HG03575 (cell line): ENCODE measurements around the gene PREX1.
"Not testable (repeated sequence)": the region's sequence is repeated elsewhere in the genome, so short reads cannot be mapped to it uniquely, and the experiment has no call there.

Source experiments
- ATAC-seq: cut with Tn5 transposase; IDR thresholded peaks from one replicate; pipeline ENCODE4 v1.9.1; 2021; ENCODE audit not compliant: unreplicated experiment, insufficient number of reproducible peaks, low FRiP score; ENCODE audit errors: extremely low read depth

PREX1 gene

DNA sequence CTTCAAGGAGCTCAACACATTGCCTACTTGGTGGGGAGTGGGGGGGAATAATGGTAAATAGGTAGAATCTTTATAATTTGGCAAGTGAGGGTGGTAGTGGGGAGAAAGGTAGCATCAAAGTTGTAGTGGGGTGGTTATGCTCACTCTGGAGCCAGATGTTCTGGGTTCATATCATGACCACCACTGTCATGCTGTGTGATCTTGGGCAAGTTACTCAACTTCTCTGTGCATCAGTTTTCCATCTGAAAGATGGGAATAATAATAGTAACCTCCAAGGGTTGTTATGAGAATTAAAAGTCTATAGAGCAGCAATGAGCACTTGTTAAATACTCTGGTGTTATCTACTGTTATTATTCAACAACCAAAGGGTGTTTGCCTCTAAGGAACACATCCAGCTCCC, 22.0 kb upstream of the PREX1 start:
- ATAC-seq = no peak

DNA sequence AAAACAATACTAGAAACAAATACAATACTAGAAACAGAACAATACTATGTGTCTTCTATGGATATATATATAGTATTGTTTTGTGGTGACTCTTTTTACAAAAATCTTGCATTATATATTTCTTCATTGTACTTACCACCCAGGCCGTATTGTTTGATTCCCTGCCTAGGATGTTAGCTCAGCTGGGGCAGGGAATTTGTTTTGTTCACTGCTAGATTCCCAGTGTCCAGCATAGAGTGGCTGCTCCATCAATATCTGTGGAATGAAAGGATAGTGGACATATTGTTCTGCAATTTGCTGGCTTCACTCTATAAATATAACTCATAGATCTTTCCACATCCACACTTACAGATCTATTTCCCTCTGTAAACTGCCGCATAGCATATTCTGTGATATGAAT, 21.5 kb upstream of the PREX1 start:
- no peak for ATAC-seq

DNA sequence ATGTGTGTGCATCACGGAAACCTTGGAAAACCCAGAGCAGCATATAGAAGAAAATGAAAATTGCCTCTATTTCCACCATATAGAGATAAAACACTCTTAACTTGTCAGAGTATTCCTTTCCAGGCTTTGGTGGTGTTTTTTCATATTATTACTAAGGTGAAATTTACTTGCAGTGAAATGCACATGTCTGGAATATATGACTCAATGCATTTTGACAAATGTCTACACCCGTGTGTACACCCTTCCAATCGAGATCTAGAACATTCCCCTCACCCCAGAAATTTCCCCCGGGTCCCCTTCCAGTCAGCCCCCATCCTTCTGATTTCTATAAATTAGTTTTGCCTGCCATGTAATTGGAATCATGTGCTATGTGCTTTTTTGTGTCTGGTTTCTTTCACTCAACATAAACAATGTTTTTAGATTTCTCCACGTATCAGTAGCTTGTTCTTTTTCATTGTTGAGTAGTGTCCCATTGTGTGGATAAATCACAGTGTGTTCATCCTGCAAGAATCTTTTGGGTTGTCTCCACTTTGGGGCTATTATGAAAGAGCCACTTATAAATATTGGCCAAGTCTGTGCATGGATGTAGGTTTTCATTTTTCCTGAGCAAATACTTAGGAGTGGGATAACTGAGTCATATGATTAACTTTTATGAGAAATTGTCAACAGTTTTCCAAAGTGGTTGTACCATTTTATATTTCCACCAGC, 19.9 kb upstream of the PREX1 start:
- ATAC-seq = no peak

DNA sequence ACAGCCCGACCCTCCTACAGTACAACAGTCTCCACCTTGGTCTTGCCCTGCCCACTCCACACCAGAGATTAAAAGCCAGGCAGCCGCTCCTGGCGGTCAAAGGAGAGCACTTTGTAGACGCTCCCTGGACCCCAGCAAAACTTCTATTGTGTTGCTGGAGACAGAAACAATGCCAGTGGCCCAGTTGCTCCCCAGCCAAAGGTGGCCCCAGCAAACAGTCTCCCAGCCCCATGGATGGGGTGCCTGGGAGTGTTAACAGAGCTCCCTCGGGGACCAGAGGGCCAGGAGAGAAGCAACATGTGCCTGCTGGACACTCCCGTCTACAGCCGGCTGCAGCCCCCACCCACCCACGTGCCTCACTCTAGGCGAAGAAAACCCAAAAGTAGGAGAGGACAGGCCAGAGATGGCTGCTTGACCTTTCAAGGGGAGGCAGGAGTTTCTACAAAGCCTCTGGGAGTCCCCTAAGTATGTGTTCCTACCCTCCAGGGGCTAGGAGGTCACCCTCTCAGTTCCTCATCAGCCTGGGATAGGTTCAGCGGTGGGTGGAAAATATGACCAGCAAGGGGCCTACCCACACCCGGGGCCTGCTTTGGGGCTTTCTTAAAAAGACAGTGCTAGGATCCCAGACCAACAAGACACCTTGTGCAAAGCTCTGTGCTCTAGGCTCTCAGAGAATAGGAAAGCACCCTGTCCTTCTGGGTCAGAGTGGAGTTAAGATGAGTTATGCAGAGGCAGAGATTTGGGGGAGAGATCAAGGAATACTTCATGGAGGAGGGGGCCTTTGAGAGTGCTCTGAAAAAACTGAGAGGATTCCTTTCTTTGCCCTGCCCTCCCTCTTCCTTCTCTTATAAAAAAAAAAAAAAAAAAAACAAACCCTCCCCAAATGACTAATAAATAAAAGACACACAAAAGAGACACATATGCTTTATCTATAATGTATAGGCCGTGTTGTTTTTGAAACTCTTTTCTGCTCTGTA, 19.0 kb upstream of the PREX1 start:
- peak; percentile 55 for ATAC-seq

DNA sequence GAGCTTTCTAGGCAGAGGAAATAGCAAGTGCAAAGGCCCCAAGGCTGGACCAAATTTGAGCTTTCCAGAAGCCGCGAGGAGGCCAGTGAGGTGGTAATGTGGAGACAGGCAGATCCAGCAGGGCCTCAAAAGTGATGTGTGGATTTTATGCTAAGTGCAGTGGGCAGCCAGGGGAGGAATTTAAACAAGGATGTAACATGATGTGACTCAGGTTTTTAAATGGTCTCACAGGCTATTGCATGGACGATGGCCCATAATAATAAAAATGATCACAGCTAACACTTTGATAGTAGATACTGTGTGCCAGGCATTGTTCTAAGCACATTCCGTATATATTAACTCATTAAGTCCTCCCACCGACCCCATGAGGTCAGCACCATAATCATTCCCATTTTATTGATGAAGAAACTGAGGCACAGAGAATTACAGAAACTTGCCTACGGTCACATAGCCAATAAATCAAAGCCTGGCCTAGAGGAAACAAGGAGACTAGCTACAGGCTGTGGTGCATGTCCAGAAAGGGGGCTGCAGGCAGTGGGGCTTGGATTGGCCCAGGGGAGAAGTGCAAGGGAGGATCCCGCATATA, 18.0 kb upstream of the PREX1 start:
- no peak for ATAC-seq

DNA sequence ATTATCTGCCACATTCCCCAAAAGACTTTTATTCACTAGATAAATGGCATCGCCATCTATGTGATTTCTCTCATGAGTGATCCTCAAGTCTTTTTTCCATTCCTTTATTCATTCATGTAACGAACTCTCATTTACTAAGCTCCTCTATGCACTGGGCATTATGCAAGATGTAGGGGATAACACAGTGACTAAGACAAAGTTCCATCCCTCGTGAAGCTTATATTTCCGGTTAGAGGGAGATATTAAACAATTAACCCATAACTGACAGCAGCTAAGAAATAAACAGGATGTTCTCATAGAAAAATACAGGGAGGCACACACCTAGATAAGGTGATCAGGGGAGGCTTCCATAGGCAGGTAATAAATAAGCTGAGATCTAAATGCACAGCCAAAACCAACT, 17.2 kb upstream of the PREX1 start:
- ATAC-seq = no peak

DNA sequence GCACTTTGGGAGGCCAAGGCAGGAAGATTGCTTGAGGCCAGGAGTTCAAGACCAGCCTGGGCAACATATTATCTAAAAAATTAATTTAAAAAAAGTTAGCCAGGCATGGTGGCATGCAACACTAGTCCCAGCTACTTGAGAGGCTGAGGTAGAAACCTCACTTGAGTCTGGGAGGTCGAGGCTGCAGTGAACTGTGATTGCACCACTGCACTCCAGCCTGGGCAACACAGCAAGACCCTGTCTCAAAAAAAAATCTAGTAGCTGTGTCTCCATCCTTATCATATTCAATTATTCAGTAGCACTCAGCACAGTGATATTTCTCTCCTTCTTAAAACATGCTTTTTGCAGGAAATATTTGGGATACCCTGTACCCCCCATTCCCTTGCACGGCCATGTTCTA, 16.1 kb upstream of the PREX1 start:
- not testable (repeated sequence) for ATAC-seq

DNA sequence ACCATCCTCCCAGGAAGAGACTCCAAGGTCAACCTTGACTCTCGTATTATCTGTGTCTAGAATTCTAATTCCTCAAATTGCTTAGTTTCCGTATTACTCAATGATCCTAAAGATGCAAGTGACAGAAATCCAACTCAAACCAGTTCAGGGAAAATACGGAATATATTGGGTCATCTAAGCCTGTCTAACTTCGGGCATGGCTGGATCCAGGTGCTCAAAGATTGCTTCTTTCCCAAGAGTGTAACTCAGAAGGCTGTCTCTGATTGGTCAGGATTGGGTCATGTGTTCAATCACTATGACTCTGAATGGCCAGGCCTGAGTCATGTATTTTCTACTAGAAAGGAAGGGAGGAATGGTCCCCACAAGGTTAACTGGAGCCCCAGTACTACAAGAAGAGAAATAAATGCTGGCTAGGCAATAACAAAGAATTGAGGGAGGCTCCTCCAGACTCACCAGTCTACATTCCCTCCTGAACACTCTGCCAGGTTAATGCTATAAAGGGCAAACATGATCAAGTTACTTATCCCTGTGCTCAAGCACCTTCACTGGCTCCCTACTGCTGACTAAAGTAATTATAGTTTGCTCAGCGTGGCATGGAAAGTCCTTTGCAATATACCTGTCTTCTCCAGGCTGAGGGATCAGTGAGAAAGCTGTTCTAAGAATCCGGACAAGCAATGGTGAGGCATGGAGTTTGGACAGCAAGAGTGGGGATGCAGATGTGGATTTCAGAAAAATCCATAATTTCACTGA, 15.4 kb upstream of the PREX1 start:
- ATAC-seq = no peak

DNA sequence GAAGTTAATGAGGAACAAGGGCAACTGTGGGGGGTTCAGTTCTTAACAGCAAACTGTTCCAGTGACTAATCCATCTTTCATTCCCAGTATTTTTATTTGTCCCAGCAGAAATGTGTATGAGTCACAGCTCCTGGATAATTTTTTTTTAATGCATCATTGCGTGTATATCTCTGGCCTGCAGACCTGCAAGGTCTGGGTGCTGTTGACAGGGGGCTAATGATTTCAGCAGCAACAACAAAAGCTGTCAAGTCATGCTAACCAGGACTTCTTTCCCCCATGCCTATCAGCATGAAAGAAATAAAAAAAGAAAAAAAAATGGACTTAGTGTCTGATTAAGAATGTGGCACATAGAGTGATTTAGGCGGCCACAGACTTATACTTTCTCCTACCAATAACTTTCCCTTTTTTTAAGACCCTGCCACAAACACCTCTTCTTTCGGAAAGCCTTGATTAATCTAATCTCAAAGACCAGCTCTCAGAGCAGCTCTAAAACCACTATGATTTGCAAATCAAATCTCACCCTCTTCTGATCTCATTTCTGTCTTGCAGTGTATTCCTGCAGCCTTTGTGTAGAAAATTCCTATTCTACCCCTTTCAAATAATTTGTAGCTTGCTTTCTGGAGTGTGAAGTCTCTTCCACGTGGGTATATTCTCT, 14.2 kb upstream of the PREX1 start:
- no peak for ATAC-seq

DNA sequence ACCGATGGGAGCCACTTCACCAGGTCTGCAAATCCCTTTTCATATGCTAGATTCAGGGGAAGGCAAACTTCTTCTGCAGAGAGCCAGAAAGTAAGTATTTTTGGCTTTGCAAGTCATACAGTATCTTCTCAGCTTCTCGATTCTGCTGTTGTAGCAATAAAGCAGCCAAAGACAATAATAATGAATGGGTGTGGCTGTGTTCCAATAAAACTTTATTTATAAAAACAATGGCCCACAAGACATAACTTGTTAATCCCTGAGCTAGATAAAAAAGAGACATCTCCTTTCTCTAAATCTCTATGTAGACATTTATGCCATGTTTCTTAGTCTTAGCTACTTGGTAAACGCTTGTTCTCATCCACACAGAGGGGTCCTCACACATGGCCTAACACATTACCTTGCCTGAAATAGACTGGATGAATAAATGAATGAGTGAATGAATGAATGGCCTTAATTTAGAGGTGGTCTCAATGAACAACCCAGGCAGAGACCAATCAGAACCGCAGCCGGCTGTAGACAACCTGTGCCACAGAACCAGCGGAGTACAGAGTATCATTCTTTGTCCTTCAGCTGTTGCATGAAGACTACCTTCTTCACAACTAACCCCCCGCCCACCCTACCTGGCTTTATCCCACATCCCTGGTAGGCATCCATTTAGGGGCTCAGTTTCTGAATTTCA, 13.5 kb upstream of the PREX1 start:
- ATAC-seq = no peak

DNA sequence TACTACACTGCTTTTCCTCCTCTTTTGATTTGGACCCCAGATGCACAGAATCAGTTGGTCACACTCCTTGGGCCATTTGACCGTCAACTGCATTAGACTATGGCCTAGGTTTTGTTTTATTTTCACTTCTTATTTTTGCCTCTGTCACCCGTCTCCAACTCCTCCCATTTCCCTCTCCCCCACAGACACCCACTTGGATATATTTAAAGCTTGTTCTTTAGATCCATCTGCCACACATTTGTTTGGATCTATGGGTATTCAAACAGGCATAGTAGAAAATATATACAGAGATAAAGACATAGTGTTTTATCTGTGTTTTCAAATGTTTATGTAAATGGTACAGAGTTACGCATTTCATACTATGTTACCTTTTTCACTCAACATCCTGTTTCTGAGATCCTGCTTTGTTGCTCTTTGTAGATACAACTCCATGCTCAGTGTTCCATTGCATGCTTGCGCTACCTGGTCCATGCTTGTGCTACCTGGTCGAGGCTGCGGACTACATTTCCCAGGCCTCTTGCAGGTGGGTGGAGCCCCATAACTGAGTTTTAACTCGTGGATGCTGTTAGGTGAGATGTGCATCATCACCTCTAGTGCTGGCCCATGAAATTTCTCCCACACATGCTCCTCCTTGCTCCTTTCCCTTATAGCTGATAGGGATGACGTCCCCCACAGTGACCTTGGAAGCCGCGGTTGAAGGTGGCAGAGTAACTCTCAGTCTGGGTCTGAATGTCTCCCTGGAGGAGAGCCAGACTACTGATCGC, 11.5 kb upstream of the PREX1 start:
- ATAC-seq = no peak

DNA sequence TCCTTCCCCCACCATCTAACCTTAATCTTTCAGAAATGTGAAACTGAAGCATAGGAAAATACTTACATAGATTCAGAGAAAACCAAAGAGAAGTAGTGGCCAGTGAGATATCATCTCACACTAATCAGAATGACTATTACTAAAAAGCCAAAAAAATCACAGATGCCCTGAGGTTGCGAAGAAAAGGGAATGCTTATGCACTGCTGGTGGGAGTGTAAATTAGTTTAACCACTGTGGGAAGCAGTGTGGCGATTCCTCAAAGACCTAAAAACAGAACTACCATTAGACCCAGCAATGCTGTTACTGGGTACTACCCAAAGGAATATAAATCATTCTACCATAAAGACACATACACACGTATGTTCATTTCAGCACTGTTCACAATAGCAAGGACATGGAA, 9.2 kb upstream of the PREX1 start:
- no peak for ATAC-seq

DNA sequence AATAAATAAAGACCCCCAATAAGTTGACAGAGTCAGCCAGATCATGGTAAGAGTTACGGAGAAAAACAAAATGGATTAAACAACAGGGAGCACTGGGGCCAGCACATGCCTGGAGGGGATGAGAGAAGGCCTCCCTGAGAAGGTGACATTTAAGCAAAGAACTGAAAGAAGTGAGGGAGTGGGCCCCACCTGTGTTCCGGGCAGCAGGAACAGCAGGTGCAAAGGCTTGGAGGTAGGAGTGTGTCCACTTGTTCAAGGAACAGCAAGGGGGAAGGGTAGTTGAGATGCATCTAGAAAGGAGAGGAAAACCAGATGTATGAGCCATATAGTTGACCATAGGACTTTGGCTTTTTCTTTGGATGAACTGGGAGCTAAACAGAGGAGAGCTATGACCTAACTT, 7.6 kb upstream of the PREX1 start:
- ATAC-seq = no peak

DNA sequence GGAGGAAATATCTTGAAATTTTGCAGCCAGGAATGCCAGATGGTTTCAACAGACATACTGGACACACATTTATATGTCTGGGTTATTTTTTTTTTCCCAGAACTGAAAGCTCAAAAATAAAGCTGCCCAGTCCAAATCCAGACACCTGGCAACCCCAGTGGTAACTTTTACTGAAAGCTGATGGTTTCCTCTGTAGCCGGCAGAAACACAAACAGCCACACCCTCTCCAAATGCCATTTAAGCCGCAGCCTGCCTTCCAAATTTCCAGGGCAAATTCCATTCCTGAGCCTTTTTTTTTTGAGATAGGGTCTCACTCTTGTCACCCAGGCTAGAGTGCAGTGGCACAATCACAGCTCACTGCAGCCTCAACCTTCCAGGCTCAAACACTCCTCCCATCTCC, 6.5 kb upstream of the PREX1 start:
- no peak for ATAC-seq

DNA sequence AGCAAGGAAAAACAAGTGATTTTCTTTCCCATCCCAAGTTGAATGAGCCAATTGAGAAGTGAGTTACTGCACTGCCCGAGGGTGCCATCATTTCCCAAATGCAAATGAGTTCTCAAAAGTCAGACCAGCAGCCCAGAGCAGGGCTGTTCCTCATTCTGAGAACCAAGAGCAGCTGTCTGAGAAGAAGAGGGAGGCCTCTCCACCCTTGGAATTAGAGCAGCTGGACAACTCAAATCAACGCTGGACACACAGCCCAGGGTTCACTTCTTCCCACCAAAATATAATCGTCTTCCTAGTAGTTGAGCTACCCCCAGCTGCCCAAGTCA, 4.6 kb upstream of the PREX1 start:
- ATAC-seq = no peak

DNA sequence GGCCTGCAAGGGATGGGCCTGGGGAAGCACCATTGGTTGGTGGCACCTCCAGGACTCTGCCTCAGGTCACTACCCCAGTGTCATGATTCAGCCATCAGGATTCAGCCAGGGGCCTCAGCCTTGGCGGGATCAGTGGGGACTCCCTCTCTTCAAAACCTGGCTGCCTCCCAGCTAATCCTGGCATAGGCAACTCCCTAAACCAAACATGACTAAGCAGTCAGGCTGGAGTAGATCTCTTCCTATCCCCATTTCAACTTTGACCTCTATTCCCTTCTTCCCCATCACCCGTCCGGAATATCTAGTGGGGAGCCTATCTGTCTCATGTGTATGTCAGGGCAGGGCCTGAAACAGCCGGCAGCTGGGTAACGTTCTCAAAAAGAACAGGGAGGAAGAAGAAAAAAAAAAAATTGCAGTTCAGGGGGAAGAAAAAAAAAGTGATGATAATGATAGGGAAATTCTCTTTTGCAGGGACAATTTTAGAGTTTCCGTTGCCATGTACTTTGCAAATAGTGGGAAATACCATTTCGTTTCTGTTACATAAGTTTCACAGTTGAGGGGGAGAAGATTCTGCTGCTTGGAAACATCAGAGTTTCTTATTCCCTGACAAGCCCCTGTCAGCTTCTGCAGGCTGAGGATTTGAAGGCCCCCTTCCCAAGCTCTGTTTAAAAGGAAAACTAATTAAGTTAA, 4.1 kb upstream of the PREX1 start:
- ATAC-seq = no peak

DNA sequence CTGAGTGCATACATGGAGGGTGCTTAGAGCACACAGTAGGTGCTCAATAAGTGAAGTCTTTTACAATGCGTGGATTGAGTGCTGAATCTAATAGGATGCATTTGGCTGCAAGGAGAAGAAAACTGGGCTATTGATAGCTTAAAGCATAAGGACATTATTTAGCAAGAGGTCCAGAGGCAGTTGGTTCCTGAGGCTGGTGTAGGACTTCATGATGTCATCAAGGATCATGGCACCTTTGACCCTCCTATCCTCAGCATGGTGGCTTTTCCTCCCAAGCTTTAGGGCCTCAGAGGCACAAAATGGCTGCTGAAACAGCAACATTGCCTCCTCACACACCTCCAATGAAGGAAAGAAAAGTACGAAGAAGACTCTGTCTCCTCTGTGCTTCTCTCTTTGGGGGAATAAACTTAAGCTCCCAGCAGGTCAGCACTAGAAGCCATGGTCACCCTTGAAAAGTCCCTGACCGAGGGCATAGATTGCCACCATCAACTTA, 3.1 kb upstream of the PREX1 start:
- ATAC-seq = no peak
